GM23338 (cell line): ENCODE measurements around the gene MRPS22.

Experiments
- CTCF ChIP-seq, 2 experiments: fragments of 200-600 bp in 1 of 2; sonication (generic) in 1 of 2; conservative IDR thresholded peaks; 2 replicates each; pipeline versions ENCODE4 v1.5.1 to v1.6.1; 2016 to 2017; ENCODE audit warnings: antibody characterized with exemption in 2 of 2, low read depth in 2 of 2, mild to moderate bottlenecking in 2 of 2, moderate library complexity in 1 of 2
- EZH2 ChIP-seq: fragments of 200-600 bp; sonication (generic); IDR thresholded peaks from one replicate; pipeline ENCODE4 v1.8.0; 2017; ENCODE audit warnings: antibody characterized with exemption, mild to moderate bottlenecking, low read depth; ENCODE audit not compliant: unreplicated experiment
- POLR2AphosphoS5 ChIP-seq: IDR thresholded peaks from 2 replicates; pipeline ENCODE4 v1.6.1; 2016; ENCODE audit warnings: antibody characterized with exemption, low read depth

GRCh38 chr3:139380575-139380974 is 36.8 kb downstream of the MRPS22 start:
- TF ChIP-seq POLR2AphosphoS5, result no peak
- no peak for TF ChIP-seq EZH2
- TF ChIP-seq CTCF (conservative IDR thresholded peaks at IDR 0.05; ENCODE audit: low read depth in 2 of 2), result no peak
